Loucy (cell line): ENCODE data around the gene RPA3.

Source experiments
- H2AFZ ChIP-seq: fragments of 200-600 bp; sonication (generic); 2 replicates; pipeline ENCODE4 v1.6.0; 2016; ENCODE audit warnings: antibody characterized with exemption, mild to moderate bottlenecking, low read length, moderate library complexity
- H3F3A ChIP-seq: fragments of 200-600 bp; 2 replicates; pipeline ENCODE4 v1.6.0; 2016; ENCODE audit warnings: antibody characterized with exemption, low read depth, mild to moderate bottlenecking
- H3K27me3 ChIP-seq: fragments of 200-600 bp; sonication (generic); 2 replicates; pipeline ENCODE4 v1.6.1; 2014; ENCODE audit warnings: low read length, mild to moderate bottlenecking; ENCODE audit not compliant: insufficient read depth, poor library complexity, severe bottlenecking
- H3K36me3 ChIP-seq: fragments of 200-600 bp; sonication (generic); 2 replicates; pipeline ENCODE4 v1.6.1; 2016; ENCODE audit warnings: low read length; ENCODE audit not compliant: insufficient read depth
- H3K4me1 ChIP-seq: fragments of 200-600 bp; sonication (generic); 2 replicates; pipeline ENCODE4 v1.5.1; 2014; ENCODE audit warnings: low read length, mild to moderate bottlenecking; ENCODE audit not compliant: insufficient read depth, poor library complexity, severe bottlenecking
- H3K4me2 ChIP-seq: fragments of 200-600 bp; sonication (generic); 2 replicates; pipeline ENCODE4 v1.6.0; 2014; ENCODE audit warnings: antibody characterized with exemption, low read length, low read depth, mild to moderate bottlenecking; ENCODE audit not compliant: poor library complexity, severe bottlenecking
- H3K4me3 ChIP-seq: fragments of 200-600 bp; sonication (generic); 2 replicates; pipeline ENCODE4 v1.5.1; 2014; ENCODE audit warnings: low read length, mild to moderate bottlenecking, mixed read lengths; ENCODE audit not compliant: poor library complexity, severe bottlenecking
- H3K79me2 ChIP-seq: fragments of 200-600 bp; sonication (generic); 2 replicates; pipeline ENCODE4 v1.6.1; 2014; ENCODE audit warnings: low read length; ENCODE audit not compliant: insufficient read depth
- H3K9ac ChIP-seq: fragments of 200-600 bp; sonication (generic); 2 replicates; pipeline ENCODE4 v1.6.0; 2014; ENCODE audit warnings: mild to moderate bottlenecking, low read depth, low read length, moderate library complexity; ENCODE audit not compliant: poor library complexity, severe bottlenecking
- H3K9me2 ChIP-seq: fragments of 200-600 bp; sonication (generic); replicated peaks from 2 replicates; pipeline ENCODE4 v1.6.1; 2016; ENCODE audit warnings: low read depth, low read length, mixed read lengths
- H3K9me3 ChIP-seq: fragments of 200-600 bp; sonication (generic); 2 replicates; pipeline ENCODE4 v1.6.1; 2014; ENCODE audit warnings: mild to moderate bottlenecking, antibody characterized with exemption, low read length, low read depth; ENCODE audit not compliant: insufficient read depth
- H4K20me1 ChIP-seq: fragments of 200-600 bp; sonication (generic); 2 replicates; pipeline ENCODE4 v1.6.0; 2014; ENCODE audit warnings: antibody characterized with exemption, low read length, mild to moderate bottlenecking; ENCODE audit not compliant: insufficient read depth, poor library complexity, severe bottlenecking
- EZH2phosphoT487 ChIP-seq: fragments of 200-600 bp; IDR thresholded peaks from 2 replicates; pipeline ENCODE4 v1.6.1; 2018; ENCODE audit warnings: antibody characterized with exemption, mild to moderate bottlenecking, moderate library complexity, borderline replicate concordance
- TF ChIP-seq, protein P1 (sequence below): fragments of 200-600 bp; sonication (generic); conservative IDR thresholded peaks from 2 replicates; pipeline ENCODE4 v1.5.1; 2014; ENCODE audit warnings: mild to moderate bottlenecking, antibody characterized with exemption, low read length

The RPA3 gene

DNA sequence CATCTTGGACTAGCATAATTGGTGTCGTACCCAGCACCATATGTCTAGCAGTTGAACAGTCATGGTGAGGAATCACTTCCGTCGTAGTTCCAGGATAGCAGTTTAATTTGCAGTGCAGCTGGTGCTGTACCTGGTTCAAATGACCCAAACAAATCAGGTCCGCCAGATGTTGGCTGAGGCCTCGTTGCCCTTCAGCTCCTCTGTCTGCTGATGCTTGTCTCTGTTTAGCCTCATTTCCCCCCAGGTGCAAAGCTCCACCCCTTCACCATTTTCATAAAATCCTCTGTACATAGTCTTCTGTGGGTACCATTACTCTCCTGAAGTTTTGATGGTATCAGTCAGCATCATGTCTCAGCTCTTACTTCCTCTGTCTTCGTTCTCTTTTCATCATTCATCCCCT, 42.7 kb downstream of the RPA3 start:
- no peak overlapping the region for H3K9ac ChIP-seq
- H4K20me1 ChIP-seq = no peaks in the 10 kb centered on the region
- TF ChIP-seq EZH2phosphoT487 = no peak
- TF ChIP-seq, protein P1, sequence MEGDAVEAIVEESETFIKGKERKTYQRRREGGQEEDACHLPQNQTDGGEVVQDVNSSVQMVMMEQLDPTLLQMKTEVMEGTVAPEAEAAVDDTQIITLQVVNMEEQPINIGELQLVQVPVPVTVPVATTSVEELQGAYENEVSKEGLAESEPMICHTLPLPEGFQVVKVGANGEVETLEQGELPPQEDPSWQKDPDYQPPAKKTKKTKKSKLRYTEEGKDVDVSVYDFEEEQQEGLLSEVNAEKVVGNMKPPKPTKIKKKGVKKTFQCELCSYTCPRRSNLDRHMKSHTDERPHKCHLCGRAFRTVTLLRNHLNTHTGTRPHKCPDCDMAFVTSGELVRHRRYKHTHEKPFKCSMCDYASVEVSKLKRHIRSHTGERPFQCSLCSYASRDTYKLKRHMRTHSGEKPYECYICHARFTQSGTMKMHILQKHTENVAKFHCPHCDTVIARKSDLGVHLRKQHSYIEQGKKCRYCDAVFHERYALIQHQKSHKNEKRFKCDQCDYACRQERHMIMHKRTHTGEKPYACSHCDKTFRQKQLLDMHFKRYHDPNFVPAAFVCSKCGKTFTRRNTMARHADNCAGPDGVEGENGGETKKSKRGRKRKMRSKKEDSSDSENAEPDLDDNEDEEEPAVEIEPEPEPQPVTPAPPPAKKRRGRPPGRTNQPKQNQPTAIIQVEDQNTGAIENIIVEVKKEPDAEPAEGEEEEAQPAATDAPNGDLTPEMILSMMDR = no peak
- no peaks in the 10 kb centered on the region for H3K9me3 ChIP-seq
- H3F3A ChIP-seq = 0 out of 2 replicates have a peak, but pooled peaks cover 10% of the 10 kb centered on the region
- H3K79me2 ChIP-seq = 0 out of 2 replicates have a peak, but pooled peaks cover 4% of the 10 kb centered on the region
- no peak overlapping the region for H3K4me3 ChIP-seq
- no peak overlapping the region for H3K4me2 ChIP-seq
- no peak overlapping the region for H2AFZ ChIP-seq
- H3K9me2 ChIP-seq = no peaks in the 10 kb centered on the region
- H3K36me3 ChIP-seq = peaks cover 4% of the 10 kb centered on the region; the same call in 1 of the 2 replicates
- H3K27me3 ChIP-seq = no peaks in the 10 kb centered on the region
- H3K4me1 ChIP-seq = peaks cover 10% of the 10 kb centered on the region

DNA sequence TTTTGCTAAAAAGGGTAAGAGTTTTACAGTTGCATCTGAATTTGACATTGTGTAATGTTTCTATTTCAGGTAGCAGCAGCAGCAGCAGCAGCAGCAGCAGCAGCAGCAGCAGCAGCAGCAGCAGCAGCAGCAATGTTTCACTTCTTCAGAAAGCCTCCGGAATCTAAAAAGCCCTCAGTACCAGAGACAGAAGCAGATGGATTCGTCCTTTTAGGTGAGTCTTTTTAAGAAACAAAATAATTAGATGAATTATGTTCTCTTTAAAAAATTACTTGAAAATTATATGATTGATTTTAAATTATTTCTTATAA, 45.2 kb downstream of the RPA3 start:
- Histone ChIP-seq H4K20me1 (no peaks in the 10 kb centered on the region), H3K4me3 (no peak overlapping the region), H3K9me3 (peaks cover 4% of the 10 kb centered on the region; the same call in 1 of the 2 replicates), H3F3A (0 out of 2 replicates have a peak, but pooled peaks cover 3% of the 10 kb centered on the region), H3K79me2 (peaks cover 8% of the 10 kb centered on the region; the same call in 1 of the 2 replicates), H3K4me2 (no peak overlapping the region), H3K9ac (no peak overlapping the region), H3K9me2 (no peaks in the 10 kb centered on the region), H3K4me1 (peaks cover 10% of the 10 kb centered on the region), H3K27me3 (no peaks in the 10 kb centered on the region), H3K36me3 (peaks cover 10% of the 10 kb centered on the region; the same call in 1 of the 2 replicates), H2AFZ (no peak overlapping the region)
- no peak for TF ChIP-seq EZH2phosphoT487
- TF ChIP-seq, protein P1 = no peak

DNA sequence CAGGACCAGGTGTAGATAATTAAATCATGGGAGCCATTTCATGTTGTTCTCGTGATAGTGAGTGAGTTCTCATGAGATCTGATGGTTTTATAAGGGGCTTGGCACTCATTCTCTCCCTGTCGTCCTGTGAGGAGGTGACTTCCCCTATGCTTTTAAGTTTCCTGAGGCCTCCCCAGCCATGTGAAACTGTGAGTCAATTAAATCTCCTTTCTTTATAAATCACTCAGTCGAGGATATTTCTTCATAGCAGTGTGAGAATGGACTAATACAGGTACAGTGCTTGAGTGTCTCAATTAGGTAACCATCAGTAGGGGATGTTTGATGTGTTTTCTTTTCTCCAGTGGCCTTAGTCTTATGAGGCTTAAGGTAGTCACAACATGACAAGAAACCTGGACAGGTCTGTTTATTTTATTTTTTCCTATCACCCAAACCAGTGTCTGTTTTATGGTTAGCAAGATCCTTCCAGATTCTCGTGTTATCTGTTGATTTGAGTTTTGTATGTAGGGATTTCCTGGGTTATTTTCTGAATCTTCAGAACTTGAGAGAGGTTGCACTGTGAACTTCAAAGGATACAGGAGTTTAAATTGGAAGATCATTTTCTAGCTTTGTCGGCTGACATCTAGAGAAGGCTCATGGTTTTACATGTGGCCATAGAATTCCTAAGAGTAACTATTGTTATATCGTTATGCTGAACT, 45.7 kb downstream of the RPA3 start:
- peaks cover 10% of the 10 kb centered on the region for H3K4me1 ChIP-seq
- H3K36me3 ChIP-seq = peaks cover 6% of the 10 kb centered on the region; the same call in 1 of the 2 replicates
- no peaks in the 10 kb centered on the region for H3K27me3 ChIP-seq
- no peak overlapping the region for H2AFZ ChIP-seq
- H3K9me3 ChIP-seq = peaks cover 4% of the 10 kb centered on the region; the same call in 1 of the 2 replicates
- no peak overlapping the region for H3K9ac ChIP-seq
- H3K4me2 ChIP-seq = no peak overlapping the region
- 0 out of 2 replicates have a peak, but pooled peaks cover 3% of the 10 kb centered on the region for H3F3A ChIP-seq
- no peak for TF ChIP-seq EZH2phosphoT487
- TF ChIP-seq, protein P1 = no peak
- H3K9me2 ChIP-seq = no peaks in the 10 kb centered on the region
- no peak overlapping the region for H3K4me3 ChIP-seq
- peaks cover 8% of the 10 kb centered on the region; the same call in 1 of the 2 replicates for H3K79me2 ChIP-seq
- no peaks in the 10 kb centered on the region for H4K20me1 ChIP-seq
